Loucy (cell line): ENCODE measurements around the gene GPRC5A.

Experiments used
- CTCF ChIP-seq: fragments of 200-600 bp; sonication (generic); conservative IDR thresholded peaks from 2 replicates; pipeline ENCODE4 v1.5.1; 2014; ENCODE audit warnings: mild to moderate bottlenecking, antibody characterized with exemption, low read length
- EZH2phosphoT487 ChIP-seq: fragments of 200-600 bp; IDR thresholded peaks from 2 replicates; pipeline ENCODE4 v1.6.1; 2018; ENCODE audit warnings: antibody characterized with exemption, mild to moderate bottlenecking, moderate library complexity, borderline replicate concordance

GRCh38 chr12:12927211-12928079 lies 36.1 kb downstream of the GPRC5A start:
- TF ChIP-seq CTCF (no peak), EZH2phosphoT487 (no peak)
